Erythroblast (primary cell): ENCODE measurements around the gene PARN.

Experiments
- GATA1 ChIP-seq: IDR thresholded peaks from 2 replicates; pipeline ENCODE4 v1.6.1; 2011; ENCODE audit warnings: low read depth, mild to moderate bottlenecking, control low read depth, low read length, moderate library complexity
- POLR2A ChIP-seq: IDR thresholded peaks from 2 replicates; pipeline ENCODE4 v1.6.1; 2011; ENCODE audit warnings: mild to moderate bottlenecking, low read length

GRCh38 chr16:14549789-14550153 is 80.3 kb downstream of the PARN start:
- no peak for TF ChIP-seq POLR2A
- no peak for TF ChIP-seq GATA1
